Pons (tissue), 1 donor: ENCODE measurements around the gene ZP3.
A peak's percentile ranks its signal among the peaks of the same experiment; 100 is the strongest.
"Not testable (repeated sequence)": the region's sequence is repeated elsewhere in the genome, so short reads cannot be mapped to it uniquely, and the experiment has no call there.

ENCODE experiments used
- DNase-seq: peaks from one replicate; pipeline ENCODE4 v3.0.0-alpha.2; 2016; ENCODE audit warnings: low spot score

ZP3 gene

GRCh38 chr7:76424413-76425111, at the start of gene ZP3:
TSS of gene ZP3 (plus strand) at chr7:76424950. CDS start at chr7:76424965, 15 bp downstream.
- no peak for DNase-seq

GRCh38 chr7:76375251-76375650, 49.5 kb upstream of the ZP3 start:
- no peak for DNase-seq

GRCh38 chr7:76377186-76377918, 47.4 kb upstream of the ZP3 start:
- no peak for DNase-seq

GRCh38 chr7:76380623-76380966, 44.2 kb upstream of the ZP3 start:
- no peak for DNase-seq

GRCh38 chr7:76381814-76382213, 42.9 kb upstream of the ZP3 start:
- DNase-seq: no peak

- DNase-seq: no peak
Measured at GRCh38 chr7:76383089-76383944, 41.4 kb upstream of the ZP3 start.

GRCh38 chr7:76386691-76387260, 38.0 kb upstream of the ZP3 start:
- no peak for DNase-seq

GRCh38 chr7:76387789-76388188, 37.0 kb upstream of the ZP3 start:
- not testable (repeated sequence) for DNase-seq

GRCh38 chr7:76390092-76390491, 34.7 kb upstream of the ZP3 start:
- no peak for DNase-seq

GRCh38 chr7:76392531-76393115, 32.1 kb upstream of the ZP3 start:
- DNase-seq: no peak

GRCh38 chr7:76393116-76394031, 31.4 kb upstream of the ZP3 start:
- peak; percentile 91 for DNase-seq

- DNase-seq: no peak
Measured at GRCh38 chr7:76394957-76395356, 29.8 kb upstream of the ZP3 start.

GRCh38 chr7:76395605-76395964, 29.2 kb upstream of the ZP3 start:
- DNase-seq: not testable (repeated sequence)

- DNase-seq: no peak
Measured at GRCh38 chr7:76395965-76396726, 28.6 kb upstream of the ZP3 start.

- no peak for DNase-seq
Measured at GRCh38 chr7:76396864-76397263, 27.9 kb upstream of the ZP3 start.

- no peak for DNase-seq
Measured at GRCh38 chr7:76397409-76398183, 27.2 kb upstream of the ZP3 start.

- DNase-seq: no peak
Measured at GRCh38 chr7:76400248-76400647, 24.5 kb upstream of the ZP3 start.

GRCh38 chr7:76403097-76403496, 21.7 kb upstream of the ZP3 start:
- not testable (repeated sequence) for DNase-seq

GRCh38 chr7:76403780-76404494, 20.8 kb upstream of the ZP3 start:
- DNase-seq: peak; percentile 66
